ENCODE results near the gene IGF2R. TPM values are rescaled to one million over a fixed set of nuclear protein-coding genes. Genes with fewer than 3 reads are reported as not detected.

The IGF2R gene
- total RNA-seq, 2 experiments from 2014 or later = 19.3 to 37.6 TPM

- CTCF ChIA-PET (ENCODE audit: unreplicated experiment) = no interaction called here
- POLR2A ChIA-PET = no interaction called here
Measured at GRCh38 chr6:160030103-160030502, 61.2 kb downstream of the IGF2R start.

GRCh38 chr6:160031442-160031841, 62.6 kb downstream of the IGF2R start:
- no peak overlapping the region for H3K27ac ChIP-seq (ENCODE audit: low read depth, low read length, poor library complexity, severe bottlenecking)
- H3K36me3 ChIP-seq (ENCODE audit: insufficient read depth, low read length) = peaks cover 49% of the 10 kb centered on the region; the same call in 1 of the 2 replicates
- no peaks in the 10 kb centered on the region for H4K20me1 ChIP-seq (ENCODE audit: insufficient read depth, low read length)
- H3K4me2 ChIP-seq (ENCODE audit: low read length) = no peak overlapping the region
- no peak for TF ChIP-seq EZH2phosphoT487 (IDR thresholded peaks at IDR 0.05; ENCODE audit: borderline replicate concordance, low read depth, low read length)
- no peak for TF ChIP-seq CTCF (conservative IDR thresholded peaks at IDR 0.05; ENCODE audit: low read length)
- no peaks in the 10 kb centered on the region for H3K9me2 ChIP-seq (ENCODE audit: insufficient read depth, low read length)
- no TSS peak for BruUV-seq (replicated peaks)
- ChIA-PET POLR2A (no interaction called here), CTCF (ENCODE audit: unreplicated experiment) (no interaction called here)
- H3K4me1 ChIP-seq (ENCODE audit: insufficient read depth, low read length, poor library complexity, severe bottlenecking) = peaks cover 6% of the 10 kb centered on the region
- no peaks in the 10 kb centered on the region for H3K9me3 ChIP-seq (ENCODE audit: low read length)
- H3K79me2 ChIP-seq (ENCODE audit: insufficient read depth, low read depth, low read length) = no peaks in the 10 kb centered on the region
- no peak for DNase-seq (ENCODE audit: low spot score)
- intact Hi-C loops (cut with micrococcal nuclease; ENCODE audit: unreplicated experiment) = no loop called here
- no peak overlapping the region for H2AFZ ChIP-seq (ENCODE audit: low read length)
- H3K4me3 ChIP-seq (ENCODE audit: low read depth, low read length, poor library complexity, severe bottlenecking) = no peak overlapping the region

More at GRCh38 chr6:160030103-160030502, 61.2 kb downstream of the IGF2R start:
- peaks cover 45% of the 10 kb centered on the region; the same call in 1 of the 2 replicates for H3K36me3 ChIP-seq (ENCODE audit: insufficient read depth, low read length)
- H3K27ac ChIP-seq (ENCODE audit: low read depth, low read length, poor library complexity, severe bottlenecking) = no peak overlapping the region
- H4K20me1 ChIP-seq (ENCODE audit: insufficient read depth, low read length) = no peaks in the 10 kb centered on the region
- H2AFZ ChIP-seq (ENCODE audit: low read length) = no peak overlapping the region
- no peak for DNase-seq (ENCODE audit: low spot score)
- H3K9me2 ChIP-seq (ENCODE audit: insufficient read depth, low read length) = no peaks in the 10 kb centered on the region
- H3K4me1 ChIP-seq (ENCODE audit: insufficient read depth, low read length, poor library complexity, severe bottlenecking) = peaks cover 6% of the 10 kb centered on the region
- no peaks in the 10 kb centered on the region for H3K9me3 ChIP-seq (ENCODE audit: low read length)
- intact Hi-C loops (cut with micrococcal nuclease; ENCODE audit: unreplicated experiment) = no loop called here
- no TSS peak for BruUV-seq (replicated peaks)
- H3K4me3 ChIP-seq (ENCODE audit: low read depth, low read length, poor library complexity, severe bottlenecking) = no peak overlapping the region
- no peaks in the 10 kb centered on the region for H3K79me2 ChIP-seq (ENCODE audit: insufficient read depth, low read depth, low read length)
- no peak overlapping the region for H3K4me2 ChIP-seq (ENCODE audit: low read length)
- TF ChIP-seq CTCF (conservative IDR thresholded peaks at IDR 0.05; ENCODE audit: low read length) (no peak), EZH2phosphoT487 (IDR thresholded peaks at IDR 0.05; ENCODE audit: borderline replicate concordance, low read depth, low read length) (no peak)

GRCh38 chr6:160031871-160032270, 63.0 kb downstream of the IGF2R start:
- ChIA-PET CTCF (ENCODE audit: unreplicated experiment) (no interaction called here), POLR2A (no interaction called here)
- no peak overlapping the region for H3K4me3 ChIP-seq (ENCODE audit: low read depth, low read length, poor library complexity, severe bottlenecking)
- no peaks in the 10 kb centered on the region for H3K9me3 ChIP-seq (ENCODE audit: low read length)
- intact Hi-C loops (cut with micrococcal nuclease; ENCODE audit: unreplicated experiment) = no loop called here
- no peaks in the 10 kb centered on the region for H4K20me1 ChIP-seq (ENCODE audit: insufficient read depth, low read length)
- H2AFZ ChIP-seq (ENCODE audit: low read length) = no peak overlapping the region
- no TSS peak for BruUV-seq (replicated peaks)
- no peaks in the 10 kb centered on the region for H3K9me2 ChIP-seq (ENCODE audit: insufficient read depth, low read length)
- TF ChIP-seq EZH2phosphoT487 (IDR thresholded peaks at IDR 0.05; ENCODE audit: borderline replicate concordance, low read depth, low read length) (no peak), CTCF (conservative IDR thresholded peaks at IDR 0.05; ENCODE audit: low read length) (no peak)
- no peak for DNase-seq (ENCODE audit: low spot score)
- peaks cover 6% of the 10 kb centered on the region for H3K4me1 ChIP-seq (ENCODE audit: insufficient read depth, low read length, poor library complexity, severe bottlenecking)
- no peak overlapping the region for H3K27ac ChIP-seq (ENCODE audit: low read depth, low read length, poor library complexity, severe bottlenecking)
- peaks cover 47% of the 10 kb centered on the region; the same call in 1 of the 2 replicates for H3K36me3 ChIP-seq (ENCODE audit: insufficient read depth, low read length)
- no peaks in the 10 kb centered on the region for H3K79me2 ChIP-seq (ENCODE audit: insufficient read depth, low read depth, low read length)
- no peak overlapping the region for H3K4me2 ChIP-seq (ENCODE audit: low read length)
